GM12891 (cell line): Measurements from ENCODE around the gene CCR7.

Source experiments
- DNase-seq: peaks from one replicate; pipeline ENCODE4 v3.0.0; 2011; ENCODE audit warnings: low spot score; ENCODE audit not compliant: insufficient read length
- FAIRE-seq: peaks from 2 replicates; lab custom pipeline; 2011; peaks lifted over from hg19 to GRCh38; lab: Jason Lieb, UNC
- PAX5 ChIP-seq: IDR thresholded peaks from 2 replicates; pipeline ENCODE4 v1.6.1; 2011; ENCODE audit warnings: low read length, moderate library complexity, mild to moderate bottlenecking; ENCODE audit not compliant: insufficient read depth, severe bottlenecking
- POLR2A ChIP-seq: IDR thresholded peaks from 2 replicates; pipeline ENCODE4 v1.6.1; 2011; ENCODE audit warnings: low read depth, low read length, control low read depth
- POLR2AphosphoS5 ChIP-seq: IDR thresholded peaks from 2 replicates; pipeline ENCODE4 v1.6.1; 2011; ENCODE audit warnings: low read depth, low read length, control low read depth
- POU2F2 ChIP-seq: IDR thresholded peaks from 2 replicates; pipeline ENCODE4 v1.6.1; 2011; ENCODE audit warnings: low read depth, mild to moderate bottlenecking, control low read depth, low read length, moderate library complexity
- SPI1 ChIP-seq: IDR thresholded peaks from 2 replicates; pipeline ENCODE4 v1.6.1; 2011; ENCODE audit warnings: low read depth, low read length, control low read depth
- TAF1 ChIP-seq: IDR thresholded peaks from 2 replicates; pipeline ENCODE4 v1.6.1; 2011; ENCODE audit warnings: low read depth, low read length, control low read depth

The CCR7 gene

DNA sequence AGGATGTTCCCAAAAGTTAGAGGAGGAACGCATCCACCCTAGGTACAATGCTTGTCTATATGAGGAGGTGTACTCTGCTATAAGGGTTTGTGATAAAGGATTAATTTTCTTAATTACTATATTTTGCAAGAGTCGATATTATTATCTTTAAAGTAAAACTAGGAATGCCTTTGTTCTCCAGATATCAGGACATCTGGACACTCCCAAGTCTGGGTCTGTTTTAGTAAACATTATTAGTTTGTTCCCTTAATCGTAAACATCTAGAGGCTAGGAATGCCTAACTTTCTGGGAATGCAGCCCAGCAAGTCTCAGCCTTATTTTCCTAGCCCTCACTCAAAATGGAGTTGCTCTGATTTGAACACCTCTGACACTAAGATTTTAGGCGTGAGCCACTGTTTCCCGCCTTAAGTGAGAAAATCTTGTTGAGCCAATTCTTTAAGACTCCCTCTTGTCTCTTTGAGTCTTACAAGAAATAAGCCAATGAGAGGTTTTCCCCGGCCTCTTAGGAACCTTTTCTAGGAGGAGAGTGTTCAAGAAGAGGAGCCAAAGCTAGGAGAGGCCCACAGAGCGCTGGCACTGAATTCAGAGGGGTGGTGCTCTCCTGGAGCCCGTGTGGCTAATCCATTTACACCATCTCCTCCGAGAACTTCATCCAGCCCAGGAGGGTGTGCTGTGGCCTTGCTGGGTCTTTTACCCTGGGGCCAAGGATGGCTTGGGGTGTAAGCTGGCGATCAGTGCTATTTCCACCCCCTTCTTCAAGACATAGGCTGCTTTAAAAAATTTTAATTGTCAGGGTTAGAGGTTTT, 41.5 kb upstream of the CCR7 start:
- DNase-seq (no peak), FAIRE-seq (no peak)
- TF ChIP-seq POU2F2 (no peak), PAX5 (no peak), TAF1 (no peak), SPI1 (no peak), POLR2AphosphoS5 (no peak), POLR2A (no peak)

- DNase-seq (no peak), FAIRE-seq (no peak)
- no peak for TF ChIP-seq TAF1
- TF ChIP-seq SPI1, result no peak
- no peak for TF ChIP-seq POLR2A
- no peak for TF ChIP-seq POLR2AphosphoS5
- no peak for TF ChIP-seq POU2F2
- TF ChIP-seq PAX5, result no peak
Measured at GRCh38 chr17:40605306-40605705, 40.0 kb upstream of the CCR7 start.

GRCh38 chr17:40604327-40605080, 39.2 kb upstream of the CCR7 start:
- no peak for TF ChIP-seq PAX5
- TF ChIP-seq POLR2AphosphoS5, result no peak
- TF ChIP-seq SPI1, result no peak
- no peak for TF ChIP-seq POLR2A
- TF ChIP-seq TAF1, result no peak
- no peak for TF ChIP-seq POU2F2
- no peak for FAIRE-seq
- DNase-seq, result no peak

DNA sequence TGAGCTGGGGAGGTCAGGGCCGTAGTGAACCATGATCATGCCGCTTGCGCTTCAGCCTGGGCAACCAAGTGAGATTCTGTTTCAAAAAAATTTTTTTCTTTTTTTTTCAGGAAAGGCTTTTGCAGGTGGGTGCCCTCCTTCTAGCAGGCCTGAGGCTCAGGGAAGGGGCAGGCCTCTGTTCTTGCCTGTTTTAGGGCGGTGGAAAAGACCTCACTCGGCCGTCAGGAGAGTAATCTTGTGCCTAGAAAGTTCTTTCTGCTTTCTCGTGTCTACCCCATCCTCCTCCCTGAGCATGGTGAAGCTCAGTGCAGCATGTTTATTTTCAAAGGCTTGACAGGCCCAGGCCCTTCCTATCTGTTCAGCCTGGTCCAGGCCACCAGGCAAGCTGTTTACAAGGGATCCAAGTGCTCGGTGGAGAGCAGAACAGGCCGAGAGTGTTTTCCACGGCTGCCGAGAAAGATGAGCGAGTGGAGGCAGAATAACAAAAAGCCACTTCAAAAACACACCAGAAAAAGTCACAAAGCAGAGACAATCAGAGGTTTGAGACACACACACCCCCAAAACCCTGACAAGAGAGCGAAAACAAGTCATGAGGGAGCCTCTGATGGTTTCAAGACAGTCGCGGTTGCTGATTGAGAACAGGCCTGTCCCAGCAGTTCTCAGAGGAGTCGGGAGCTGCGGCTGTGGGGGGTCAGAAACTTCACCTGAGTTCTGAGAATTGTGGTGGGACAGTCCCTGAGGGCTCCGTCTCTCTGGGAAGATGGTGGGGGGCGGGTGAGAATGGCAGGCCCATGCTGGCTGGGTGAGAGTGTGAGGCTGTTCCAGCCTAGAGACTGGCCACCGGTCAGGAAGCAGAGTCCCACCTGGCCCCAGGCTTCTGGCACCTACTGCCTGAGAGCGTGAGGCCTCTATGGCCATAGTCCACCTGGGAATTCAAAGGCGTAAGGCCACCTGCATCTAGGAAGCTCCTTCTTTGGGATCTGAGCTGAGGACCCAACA, 37.5 kb upstream of the CCR7 start:
- peak; percentile 5 for FAIRE-seq
- TF ChIP-seq POU2F2 (0 out of 2 replicates have a peak, but pooled peaks have one; percentile 25), POLR2AphosphoS5 (no peak)
- no peak for DNase-seq

GRCh38 chr17:40600486-40601046, 35.3 kb upstream of the CCR7 start:
- DNase-seq, result no peak
- peak; percentile 67 for FAIRE-seq
- no peak for TF ChIP-seq POU2F2
- no peak for TF ChIP-seq PAX5
- TF ChIP-seq TAF1, result no peak
- no peak for TF ChIP-seq POLR2A
- TF ChIP-seq POLR2AphosphoS5, result no peak
- TF ChIP-seq SPI1, result no peak

GRCh38 chr17:40599468-40599763, 34.1 kb upstream of the CCR7 start:
- DNase-seq, result no peak
- TF ChIP-seq POLR2A, result no peak
- TF ChIP-seq POU2F2, result no peak
- no peak for TF ChIP-seq PAX5
- no peak for TF ChIP-seq TAF1
- TF ChIP-seq POLR2AphosphoS5, result no peak
- no peak for TF ChIP-seq SPI1
- FAIRE-seq, result no peak

GRCh38 chr17:40598619-40599467, 33.6 kb upstream of the CCR7 start:
- DNase-seq (no peak), FAIRE-seq (peak; percentile 87)

DNA sequence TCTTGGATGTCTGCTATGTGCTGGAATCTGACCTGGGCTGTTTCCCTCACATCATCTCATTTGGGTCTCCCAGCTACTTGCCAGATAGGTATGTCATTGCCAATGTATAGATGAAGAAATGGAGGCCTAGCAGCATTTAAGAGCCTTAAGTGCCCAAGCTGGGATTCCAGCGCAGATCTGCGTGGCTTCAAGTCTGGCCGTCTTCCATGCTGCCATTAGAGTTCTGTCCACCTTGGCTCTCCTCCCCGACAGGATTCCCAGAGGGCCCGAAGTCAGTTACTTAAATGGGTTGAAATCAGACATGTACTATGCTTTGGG, 33.0 kb upstream of the CCR7 start:
- DNase-seq (no peak), FAIRE-seq (no peak)
- TF ChIP-seq PAX5 (no peak), POU2F2 (no peak), TAF1 (no peak), SPI1 (no peak), POLR2AphosphoS5 (no peak)

More at GRCh38 chr17:40598619-40599467, 33.6 kb upstream of the CCR7 start:
- TF ChIP-seq TAF1, result no peak; the same call in 1 of the 2 replicates
- peak; percentile 96 for TF ChIP-seq SPI1
- TF ChIP-seq POLR2AphosphoS5, result peak; percentile 19; the same call in 1 of the 2 replicates
- no peak for TF ChIP-seq PAX5
- TF ChIP-seq POLR2A, result no peak
- peak; percentile 83 for TF ChIP-seq POU2F2
